Upper lobe of left lung (tissue), 4 donors: ENCODE data around the gene HPCAL1.

Experiments used
- EP300 ChIP-seq, 4 donors: sonication (generic); formaldehyde crosslinking; IDR thresholded peaks; one replicate each; pipeline ENCODE4 v1.5.1; 2017; ENCODE audit warnings: antibody characterized with exemption in 4 of 4, control low read depth in 2 of 4
- POLR2A ChIP-seq, 4 donors: fragments of 450-650 bp; IDR thresholded peaks; one replicate each; pipeline ENCODE4 v1.5.1; 2016 to 2017; ENCODE audit warnings: antibody characterized with exemption in 4 of 4, mild to moderate bottlenecking in 2 of 4
- POLR2AphosphoS5 ChIP-seq, 2 donors: sonication (generic); formaldehyde crosslinking; IDR thresholded peaks; one replicate each; pipeline ENCODE4 v1.5.1; 2017; ENCODE audit warnings: antibody characterized with exemption in 2 of 2
- TF ChIP-seq, protein P1 (sequence below), 6 experiments: fragments of 450-650 bp in 4 of 6; fragments of 200-600 bp in 2 of 6; sonication (generic) in 2 of 6; IDR thresholded peaks; one replicate each; pipeline ENCODE4 v1.5.1; 2016 to 2019; ENCODE audit warnings: antibody characterized with exemption in 6 of 6

DNA sequence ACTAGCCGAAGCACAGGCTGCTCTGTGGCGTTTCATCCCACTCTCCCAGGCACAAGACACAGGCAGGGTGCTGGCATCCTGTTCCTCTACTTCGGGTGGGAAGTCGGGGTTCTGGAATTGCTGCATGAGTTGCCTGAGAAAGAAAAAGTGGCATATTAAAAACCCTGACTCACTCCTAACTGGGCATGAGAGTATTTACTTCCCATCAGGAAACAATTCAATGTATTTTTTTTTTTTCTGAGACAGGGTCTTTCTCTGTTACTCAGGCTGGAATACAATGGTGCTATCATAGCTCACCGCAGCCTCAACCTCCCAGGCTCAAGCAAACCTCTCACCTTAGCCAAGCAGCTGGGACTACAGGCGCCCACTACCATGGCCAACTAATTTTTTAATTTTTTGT lies 138.0 kb downstream of the HPCAL1 start:
- TF ChIP-seq, protein P1, sequence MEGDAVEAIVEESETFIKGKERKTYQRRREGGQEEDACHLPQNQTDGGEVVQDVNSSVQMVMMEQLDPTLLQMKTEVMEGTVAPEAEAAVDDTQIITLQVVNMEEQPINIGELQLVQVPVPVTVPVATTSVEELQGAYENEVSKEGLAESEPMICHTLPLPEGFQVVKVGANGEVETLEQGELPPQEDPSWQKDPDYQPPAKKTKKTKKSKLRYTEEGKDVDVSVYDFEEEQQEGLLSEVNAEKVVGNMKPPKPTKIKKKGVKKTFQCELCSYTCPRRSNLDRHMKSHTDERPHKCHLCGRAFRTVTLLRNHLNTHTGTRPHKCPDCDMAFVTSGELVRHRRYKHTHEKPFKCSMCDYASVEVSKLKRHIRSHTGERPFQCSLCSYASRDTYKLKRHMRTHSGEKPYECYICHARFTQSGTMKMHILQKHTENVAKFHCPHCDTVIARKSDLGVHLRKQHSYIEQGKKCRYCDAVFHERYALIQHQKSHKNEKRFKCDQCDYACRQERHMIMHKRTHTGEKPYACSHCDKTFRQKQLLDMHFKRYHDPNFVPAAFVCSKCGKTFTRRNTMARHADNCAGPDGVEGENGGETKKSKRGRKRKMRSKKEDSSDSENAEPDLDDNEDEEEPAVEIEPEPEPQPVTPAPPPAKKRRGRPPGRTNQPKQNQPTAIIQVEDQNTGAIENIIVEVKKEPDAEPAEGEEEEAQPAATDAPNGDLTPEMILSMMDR (IDR thresholded peaks at IDR 0.05) = no peak
- no peak for TF ChIP-seq POLR2A (IDR thresholded peaks at IDR 0.05)
- no peak for TF ChIP-seq EP300 (IDR thresholded peaks at IDR 0.05)
- no peak for TF ChIP-seq POLR2AphosphoS5 (IDR thresholded peaks at IDR 0.05)
